ENCODE data around the gene STX16. TPM values are rescaled to one million over a fixed set of nuclear protein-coding genes. Genes with fewer than 3 reads are reported as not detected.

Gene STX16
- total RNA-seq, 1 donor from 2014 or later: 67.8 TPM

DNA sequence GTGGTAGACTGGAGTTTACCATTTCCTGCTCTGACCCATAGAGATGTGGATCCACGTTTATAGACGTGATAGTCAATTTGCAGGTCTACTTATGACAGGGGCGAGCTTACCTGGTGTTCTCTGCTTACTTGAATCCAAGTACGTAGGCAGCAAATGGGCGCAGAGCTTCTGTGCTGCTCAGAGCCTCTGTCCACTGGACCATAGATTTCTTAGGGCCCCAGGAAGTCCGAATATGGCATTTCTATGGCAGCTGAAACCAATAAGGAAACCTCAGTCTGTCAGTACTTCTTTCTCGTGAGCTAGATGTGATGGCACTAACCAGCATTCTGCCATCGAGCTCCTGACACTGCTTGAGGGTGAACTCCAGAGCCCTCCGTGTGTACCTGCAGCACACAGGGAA, 22.0 kb downstream of the STX16 start:
- DNase-seq (no peak), ATAC-seq (no peak)
- H3K4me1 ChIP-seq: peaks cover 12% of the 10 kb centered on the region
- no peaks in the 10 kb centered on the region for H3K9me3 ChIP-seq
- intact Hi-C loops (cut with DNase I): no loop called here
- H3K36me3 ChIP-seq: peaks cover 94% of the 10 kb centered on the region
- H3K4me3 ChIP-seq: no peak overlapping the region
- H3K27ac ChIP-seq: no peak overlapping the region
- no peaks in the 10 kb centered on the region for H3K27me3 ChIP-seq (ENCODE audit: low read depth)
- TF ChIP-seq, protein P1, sequence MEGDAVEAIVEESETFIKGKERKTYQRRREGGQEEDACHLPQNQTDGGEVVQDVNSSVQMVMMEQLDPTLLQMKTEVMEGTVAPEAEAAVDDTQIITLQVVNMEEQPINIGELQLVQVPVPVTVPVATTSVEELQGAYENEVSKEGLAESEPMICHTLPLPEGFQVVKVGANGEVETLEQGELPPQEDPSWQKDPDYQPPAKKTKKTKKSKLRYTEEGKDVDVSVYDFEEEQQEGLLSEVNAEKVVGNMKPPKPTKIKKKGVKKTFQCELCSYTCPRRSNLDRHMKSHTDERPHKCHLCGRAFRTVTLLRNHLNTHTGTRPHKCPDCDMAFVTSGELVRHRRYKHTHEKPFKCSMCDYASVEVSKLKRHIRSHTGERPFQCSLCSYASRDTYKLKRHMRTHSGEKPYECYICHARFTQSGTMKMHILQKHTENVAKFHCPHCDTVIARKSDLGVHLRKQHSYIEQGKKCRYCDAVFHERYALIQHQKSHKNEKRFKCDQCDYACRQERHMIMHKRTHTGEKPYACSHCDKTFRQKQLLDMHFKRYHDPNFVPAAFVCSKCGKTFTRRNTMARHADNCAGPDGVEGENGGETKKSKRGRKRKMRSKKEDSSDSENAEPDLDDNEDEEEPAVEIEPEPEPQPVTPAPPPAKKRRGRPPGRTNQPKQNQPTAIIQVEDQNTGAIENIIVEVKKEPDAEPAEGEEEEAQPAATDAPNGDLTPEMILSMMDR (IDR thresholded peaks at IDR 0.05): no peak

DNA sequence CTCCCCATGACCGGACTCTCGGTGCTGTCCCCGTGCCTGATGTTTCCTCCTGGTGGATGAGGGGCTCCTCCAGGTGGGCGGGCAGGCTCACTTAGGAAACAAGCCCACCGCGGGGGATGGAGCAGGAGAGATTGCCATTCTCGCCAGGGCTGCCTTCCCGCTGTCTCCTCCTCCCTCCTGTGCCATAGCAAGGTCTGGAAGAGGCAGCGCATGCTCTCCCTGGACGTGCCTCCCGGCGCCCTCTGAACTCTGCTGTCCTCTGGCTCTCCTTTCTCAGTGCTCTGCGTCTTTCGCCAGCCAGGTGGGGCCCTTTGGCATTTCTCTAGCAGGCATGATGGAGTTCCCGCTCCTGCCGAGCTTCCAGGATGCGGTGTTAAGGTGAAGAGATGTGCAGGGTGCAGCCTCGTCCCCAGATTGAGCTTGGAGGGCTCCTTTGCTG, 24.1 kb downstream of the STX16 start:
- H3K9me3 ChIP-seq: no peaks in the 10 kb centered on the region
- H3K27ac ChIP-seq: no peak overlapping the region
- no peaks in the 10 kb centered on the region for H3K27me3 ChIP-seq (ENCODE audit: low read depth)
- TF ChIP-seq, protein P1 (IDR thresholded peaks at IDR 0.05): no peak
- intact Hi-C loops (cut with DNase I): no loop called here
- H3K4me1 ChIP-seq: peaks cover 2% of the 10 kb centered on the region
- DNase-seq: no peak
- H3K4me3 ChIP-seq: no peak overlapping the region
- H3K36me3 ChIP-seq: peaks cover 94% of the 10 kb centered on the region
- ATAC-seq: no peak

DNA sequence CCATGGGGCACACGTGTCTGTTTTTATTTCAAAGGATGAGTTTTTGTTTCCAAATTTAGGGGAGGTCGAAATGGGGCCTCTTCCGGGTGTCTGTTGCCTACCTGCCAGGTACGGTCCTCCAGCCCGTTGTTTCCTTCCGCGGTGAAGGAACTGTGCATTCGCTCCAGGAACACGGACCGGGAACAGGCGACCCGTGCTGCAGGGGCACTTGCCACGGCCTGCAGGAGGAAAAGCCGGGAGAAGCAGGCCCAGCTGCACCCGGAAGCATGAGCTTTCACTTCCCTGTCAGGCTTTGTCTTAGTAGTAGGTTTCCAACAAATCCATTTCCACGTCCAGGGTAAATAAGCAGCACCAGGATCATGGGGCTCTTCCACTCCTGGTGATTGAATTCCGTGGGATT, 24.6 kb downstream of the STX16 start:
- Histone ChIP-seq H3K27me3 (ENCODE audit: low read depth) (no peaks in the 10 kb centered on the region), H3K9me3 (no peaks in the 10 kb centered on the region), H3K27ac (no peak overlapping the region), H3K36me3 (peaks cover 94% of the 10 kb centered on the region), H3K4me1 (no peaks in the 10 kb centered on the region), H3K4me3 (no peak overlapping the region)
- TF ChIP-seq, protein P1 (IDR thresholded peaks at IDR 0.05): no peak
- DNase-seq: no peak
- intact Hi-C loops (cut with DNase I): no loop called here
- no peak for ATAC-seq

DNA sequence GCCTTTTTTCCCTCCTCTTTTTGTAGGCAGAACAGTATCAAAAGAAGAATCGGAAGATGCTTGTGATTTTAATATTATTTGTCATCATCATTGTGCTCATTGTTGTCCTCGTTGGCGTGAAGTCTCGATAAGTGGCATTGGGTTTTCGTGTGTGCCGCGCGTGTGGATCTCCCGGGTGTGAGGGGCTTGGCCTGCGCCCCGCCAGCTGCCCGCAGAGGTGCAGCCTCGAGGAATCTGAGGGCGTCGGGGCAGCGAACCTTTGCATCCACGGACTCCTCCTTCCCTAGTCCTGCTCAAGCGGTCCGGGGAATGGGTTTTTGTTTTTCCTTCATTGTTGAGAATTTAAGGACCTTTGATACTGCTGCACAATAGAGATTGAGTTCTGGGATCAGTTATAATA, 25.1 kb downstream of the STX16 start:
- no peaks in the 10 kb centered on the region for H3K27me3 ChIP-seq (ENCODE audit: low read depth)
- intact Hi-C loops (cut with DNase I): no loop called here
- no peak overlapping the region for H3K27ac ChIP-seq
- no peaks in the 10 kb centered on the region for H3K9me3 ChIP-seq
- DNase-seq (no peak), ATAC-seq (no peak)
- H3K4me3 ChIP-seq: no peak overlapping the region
- peaks cover 92% of the 10 kb centered on the region for H3K36me3 ChIP-seq
- H3K4me1 ChIP-seq: no peaks in the 10 kb centered on the region
- TF ChIP-seq, protein P1 (IDR thresholded peaks at IDR 0.05): no peak

DNA sequence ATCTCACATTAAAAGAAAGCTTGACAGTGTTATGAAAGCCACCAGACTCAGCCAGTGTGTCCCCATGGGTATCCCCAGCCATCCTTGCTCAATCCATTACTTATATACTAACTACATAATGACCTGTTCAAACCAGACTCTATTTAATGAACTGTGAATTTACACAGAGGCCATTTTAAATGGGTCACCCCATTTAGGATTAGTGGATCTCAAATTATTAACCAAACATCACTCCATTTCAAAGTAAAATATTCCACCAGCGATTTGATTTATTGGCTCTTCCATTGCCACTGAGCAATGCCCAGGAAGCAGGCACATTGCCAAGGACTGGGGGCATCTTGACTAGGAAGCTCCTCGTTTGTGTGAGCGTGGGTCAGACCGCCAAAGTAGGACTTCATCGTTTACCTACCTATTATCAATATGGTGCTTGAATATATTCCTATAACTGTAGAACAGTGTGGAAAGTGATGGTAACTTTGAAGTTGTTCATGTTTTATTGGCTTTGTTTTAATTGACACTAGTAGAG, 26.1 kb downstream of the STX16 start:
- no peak for DNase-seq
- no peak for ATAC-seq
- H3K36me3 ChIP-seq: peaks cover 85% of the 10 kb centered on the region
- no peaks in the 10 kb centered on the region for H3K4me1 ChIP-seq
- H3K27me3 ChIP-seq (ENCODE audit: low read depth): no peaks in the 10 kb centered on the region
- no peaks in the 10 kb centered on the region for H3K9me3 ChIP-seq
- H3K4me3 ChIP-seq: no peak overlapping the region
- intact Hi-C loops (cut with DNase I): no loop called here
- TF ChIP-seq, protein P1 (IDR thresholded peaks at IDR 0.05): no peak
- H3K27ac ChIP-seq: no peak overlapping the region

DNA sequence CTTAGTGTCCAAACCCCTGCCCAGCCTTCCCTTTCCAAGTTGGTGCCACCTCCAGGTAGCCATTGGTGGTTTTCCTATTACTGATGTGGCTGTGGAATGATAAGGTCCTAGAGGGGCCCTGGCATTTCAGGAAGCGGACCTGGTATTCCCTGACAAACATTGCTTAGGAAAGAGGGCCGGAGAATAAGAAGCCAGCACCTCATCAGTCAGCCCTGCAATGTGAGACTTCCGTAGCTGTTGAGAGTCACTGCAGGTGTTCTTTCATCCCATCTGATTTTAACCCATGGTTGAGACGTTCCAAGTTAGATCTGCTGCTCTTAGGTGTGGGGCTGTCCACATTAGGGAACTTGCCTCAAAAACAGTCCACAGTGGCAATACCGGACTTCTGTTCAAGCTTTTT, 26.7 kb downstream of the STX16 start:
- Histone ChIP-seq H3K4me3 (no peak overlapping the region), H3K27me3 (ENCODE audit: low read depth) (no peaks in the 10 kb centered on the region), H3K36me3 (peaks cover 78% of the 10 kb centered on the region), H3K27ac (no peak overlapping the region), H3K9me3 (no peaks in the 10 kb centered on the region), H3K4me1 (no peaks in the 10 kb centered on the region)
- TF ChIP-seq, protein P1 (IDR thresholded peaks at IDR 0.05): no peak
- ATAC-seq: no peak
- intact Hi-C loops (cut with DNase I): no loop called here
- no peak for DNase-seq

Data from lower lobe of right lung (tissue), 2 donors.